ENCODE results near the gene CD300A. TPM values are rescaled to one million over a fixed set of nuclear protein-coding genes. Genes with fewer than 3 reads are reported as not detected.

CD300A gene
- polyA plus RNA-seq, 1 donor (not counting 4 experiments of a cell fraction or from before 2014, with no cell fraction given): 0.07 TPM

- FAIRE-seq (no peak), DNase-seq (ENCODE audit: low read depth, low spot score) (no peak)
- no peaks in the 10 kb centered on the region for H3K9me3 ChIP-seq (ENCODE audit: control insufficient read depth, low read depth, low read length)
- H3K4me1 ChIP-seq (ENCODE audit: control insufficient read depth, extremely low read depth, insufficient read depth, low read length): peaks cover 10% of the 10 kb centered on the region
- H3K27me3 ChIP-seq (ENCODE audit: control insufficient read depth, extremely low read depth, insufficient read depth, low read length): peaks cover 28% of the 10 kb centered on the region
- H3K9me1 ChIP-seq (ENCODE audit: control insufficient read depth, extremely low read depth, insufficient read depth, low read length): no peaks in the 10 kb centered on the region
- H3K9ac ChIP-seq (ENCODE audit: control insufficient read depth, extremely low read depth, insufficient read depth, low read length): peak overlapping the region; percentile 30
- dilution Hi-C loops (cut with MboI; ENCODE audit: extremely low pct_ligation_motif_present, low sequenced_read_pairs): no loop called here
- peak overlapping the region; percentile 72 for H3K4me2 ChIP-seq (ENCODE audit: control insufficient read depth, extremely low read depth, insufficient read depth, low read depth, low read length)
- H3K79me2 ChIP-seq (ENCODE audit: control insufficient read depth, insufficient read depth, low read length): no peaks in the 10 kb centered on the region
- no peaks in the 10 kb centered on the region for H4K20me1 ChIP-seq (ENCODE audit: control insufficient read depth, extremely low read depth, insufficient read depth, low read length)
- H3K36me3 ChIP-seq (ENCODE audit: control insufficient read depth in 2 of 2, extremely low read depth in 1 of 2, insufficient read depth in 2 of 2, low read length in 2 of 2): peaks cover 0 to under 1% of the 10 kb centered on the region in 2 experiments
- peak overlapping the region; percentile 26 to 46 (median 26) for H3K4me3 ChIP-seq (ENCODE audit: control insufficient read depth in 2 of 3, extremely low read depth in 1 of 3, insufficient read depth in 2 of 3, low read depth in 1 of 3, low read length in 3 of 3)
- H2AFZ ChIP-seq (ENCODE audit: control insufficient read depth, low read length): peak overlapping the region; percentile 71
- TF ChIP-seq CTCF (optimal IDR thresholded peaks at IDR 0.05 in 1 of 3, IDR thresholded peaks at IDR 0.05 in 1 of 3, conservative IDR thresholded peaks at IDR 0.05 in 1 of 3; ENCODE audit: extremely low read depth in 1 of 3, insufficient read depth in 2 of 3, low read length in 3 of 3): no peak
- no peak for TF ChIP-seq EZH2 (IDR thresholded peaks at IDR 0.05; ENCODE audit: low read length)
- no peak overlapping the region for H3K27ac ChIP-seq (ENCODE audit: control insufficient read depth, insufficient read depth, low read length)
Observed at GRCh38 chr17:74454197-74455024, 12.0 kb upstream of the CD300A start.

GRCh38 chr17:74455025-74455545 is 11.3 kb upstream of the CD300A start:
- no peak overlapping the region for H3K4me3 ChIP-seq (ENCODE audit: control insufficient read depth in 2 of 3, extremely low read depth in 1 of 3, insufficient read depth in 2 of 3, low read depth in 1 of 3, low read length in 3 of 3)
- H3K9me3 ChIP-seq (ENCODE audit: control insufficient read depth, low read depth, low read length): no peaks in the 10 kb centered on the region
- peaks cover 10% of the 10 kb centered on the region for H3K4me1 ChIP-seq (ENCODE audit: control insufficient read depth, extremely low read depth, insufficient read depth, low read length)
- no peak overlapping the region for H3K4me2 ChIP-seq (ENCODE audit: control insufficient read depth, extremely low read depth, insufficient read depth, low read depth, low read length)
- no peaks in the 10 kb centered on the region for H3K36me3 ChIP-seq (ENCODE audit: control insufficient read depth in 2 of 2, extremely low read depth in 1 of 2, insufficient read depth in 2 of 2, low read length in 2 of 2)
- H4K20me1 ChIP-seq (ENCODE audit: control insufficient read depth, extremely low read depth, insufficient read depth, low read length): no peaks in the 10 kb centered on the region
- no peak overlapping the region for H3K9ac ChIP-seq (ENCODE audit: control insufficient read depth, extremely low read depth, insufficient read depth, low read length)
- H3K27me3 ChIP-seq (ENCODE audit: control insufficient read depth, extremely low read depth, insufficient read depth, low read length): peaks cover 28% of the 10 kb centered on the region
- FAIRE-seq: no peak
- H3K27ac ChIP-seq (ENCODE audit: control insufficient read depth, insufficient read depth, low read length): no peak overlapping the region
- no peak overlapping the region for H2AFZ ChIP-seq (ENCODE audit: control insufficient read depth, low read length)
- H3K79me2 ChIP-seq (ENCODE audit: control insufficient read depth, insufficient read depth, low read length): no peaks in the 10 kb centered on the region
- dilution Hi-C loops (cut with MboI; ENCODE audit: extremely low pct_ligation_motif_present, low sequenced_read_pairs): no loop called here
- TF ChIP-seq CTCF (optimal IDR thresholded peaks at IDR 0.05 in 1 of 3, IDR thresholded peaks at IDR 0.05 in 1 of 3, conservative IDR thresholded peaks at IDR 0.05 in 1 of 3; ENCODE audit: extremely low read depth in 1 of 3, insufficient read depth in 2 of 3, low read length in 3 of 3) (no peak), EZH2 (IDR thresholded peaks at IDR 0.05; ENCODE audit: low read length) (no peak)
- no peak for DNase-seq (ENCODE audit: low read depth, low spot score)
- no peaks in the 10 kb centered on the region for H3K9me1 ChIP-seq (ENCODE audit: control insufficient read depth, extremely low read depth, insufficient read depth, low read length)
